CD4-positive, alpha-beta T cell treated with Interleukin-12 subunit alpha and Interleukin-12 subunit beta, for 1 hour (primary cell): ENCODE results near the gene LRRC41.
"Not testable (repeated sequence)": the region's sequence is repeated elsewhere in the genome, so short reads cannot be mapped to it uniquely, and the experiment has no call there.

Experiments used
- DNase-seq: peaks from one replicate; pipeline ENCODE4 v3.0.0-alpha.2; 2020

Gene LRRC41

GRCh38 chr1:46325285-46326076 lies 22.1 kb upstream of the LRRC41 start:
- DNase-seq, result not testable (repeated sequence)

- DNase-seq, result not testable (repeated sequence)
Observed at GRCh38 chr1:46322191-46322590, 18.8 kb upstream of the LRRC41 start.

DNA sequence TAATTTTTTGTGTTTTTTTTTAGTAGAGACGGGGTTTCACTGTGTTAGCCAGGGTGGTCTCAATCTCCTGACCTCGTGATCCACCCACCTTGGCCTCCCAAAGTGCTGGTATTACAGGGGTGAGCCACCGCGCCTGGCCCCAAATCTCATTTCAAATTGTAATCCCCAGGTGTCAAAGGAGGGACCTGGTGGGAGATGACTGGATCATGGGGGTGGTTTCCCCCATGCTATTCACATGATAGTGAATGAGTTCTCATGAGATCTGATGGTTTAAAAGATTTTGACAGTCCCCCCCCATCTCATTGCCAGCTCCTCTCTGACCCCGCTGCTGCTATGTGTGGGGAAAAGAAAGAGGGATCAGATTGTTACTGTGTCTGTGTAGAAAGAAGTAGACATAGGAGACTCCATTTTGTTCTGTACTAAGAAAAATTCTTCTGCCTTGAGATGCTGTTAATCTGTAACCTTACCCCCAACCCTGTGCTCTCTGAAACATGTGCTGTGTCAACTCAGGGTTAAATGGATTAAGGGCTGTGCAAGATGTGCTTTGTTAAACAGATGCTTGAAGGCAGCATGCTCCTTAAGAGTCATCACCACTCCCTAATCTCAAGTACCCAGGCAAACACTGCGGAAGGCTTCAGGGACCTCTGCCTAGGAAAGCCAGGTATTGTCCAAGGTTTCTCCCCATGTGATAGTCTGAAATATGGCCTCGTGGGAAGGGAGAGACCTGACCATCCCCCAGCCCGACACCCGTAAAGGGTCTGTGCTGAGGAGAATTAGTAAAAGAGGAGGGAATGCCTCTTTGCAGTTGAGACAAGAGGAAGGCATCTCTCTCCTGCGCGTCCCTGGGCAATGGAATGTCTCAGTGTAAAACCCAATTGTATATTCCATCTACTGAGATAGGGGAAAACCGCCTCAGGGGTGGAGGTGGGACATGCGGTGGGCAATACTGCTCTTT lies 16.8 kb upstream of the LRRC41 start:
- not testable (repeated sequence) for DNase-seq

- DNase-seq, result not testable (repeated sequence)
Observed at GRCh38 chr1:46319301-46319700, 15.9 kb upstream of the LRRC41 start.

GRCh38 chr1:46317323-46317722 lies 13.9 kb upstream of the LRRC41 start:
- no peak for DNase-seq

DNA sequence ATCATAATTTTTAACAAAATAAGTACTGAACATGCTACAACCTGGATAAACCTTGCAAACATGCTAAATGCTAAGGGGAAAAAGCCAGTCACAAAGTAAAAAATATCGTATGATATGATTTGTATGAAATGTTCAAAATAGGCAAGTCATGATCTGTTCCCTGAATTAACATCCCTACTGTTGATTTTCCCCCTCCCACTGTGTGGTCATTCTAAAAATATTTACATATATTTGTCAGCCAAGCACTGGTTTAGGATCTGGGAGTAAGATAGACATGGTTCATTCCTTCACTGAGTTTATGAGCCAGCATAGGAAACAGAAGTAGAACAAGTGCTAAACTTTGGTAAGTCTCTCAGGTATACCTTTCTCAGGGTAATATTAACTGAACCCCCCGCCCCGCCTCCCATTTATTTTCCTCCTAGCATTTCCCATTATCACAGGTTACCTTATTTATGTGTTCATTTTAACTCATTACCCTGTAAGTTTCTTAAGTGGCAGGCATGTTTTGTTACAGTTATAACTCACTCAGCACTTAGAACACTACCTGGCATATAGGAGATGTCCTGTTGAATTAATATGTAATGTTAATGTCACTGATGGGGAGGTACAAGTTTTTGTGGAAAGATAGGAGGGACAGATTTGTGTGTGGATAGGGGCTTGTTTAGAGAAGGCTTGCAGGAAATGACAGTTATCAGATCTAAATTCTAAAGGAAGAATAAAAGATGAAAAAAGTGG lies 12.4 kb upstream of the LRRC41 start:
- no peak for DNase-seq

GRCh38 chr1:46310321-46310720 lies 6.9 kb upstream of the LRRC41 start:
- no peak for DNase-seq

DNA sequence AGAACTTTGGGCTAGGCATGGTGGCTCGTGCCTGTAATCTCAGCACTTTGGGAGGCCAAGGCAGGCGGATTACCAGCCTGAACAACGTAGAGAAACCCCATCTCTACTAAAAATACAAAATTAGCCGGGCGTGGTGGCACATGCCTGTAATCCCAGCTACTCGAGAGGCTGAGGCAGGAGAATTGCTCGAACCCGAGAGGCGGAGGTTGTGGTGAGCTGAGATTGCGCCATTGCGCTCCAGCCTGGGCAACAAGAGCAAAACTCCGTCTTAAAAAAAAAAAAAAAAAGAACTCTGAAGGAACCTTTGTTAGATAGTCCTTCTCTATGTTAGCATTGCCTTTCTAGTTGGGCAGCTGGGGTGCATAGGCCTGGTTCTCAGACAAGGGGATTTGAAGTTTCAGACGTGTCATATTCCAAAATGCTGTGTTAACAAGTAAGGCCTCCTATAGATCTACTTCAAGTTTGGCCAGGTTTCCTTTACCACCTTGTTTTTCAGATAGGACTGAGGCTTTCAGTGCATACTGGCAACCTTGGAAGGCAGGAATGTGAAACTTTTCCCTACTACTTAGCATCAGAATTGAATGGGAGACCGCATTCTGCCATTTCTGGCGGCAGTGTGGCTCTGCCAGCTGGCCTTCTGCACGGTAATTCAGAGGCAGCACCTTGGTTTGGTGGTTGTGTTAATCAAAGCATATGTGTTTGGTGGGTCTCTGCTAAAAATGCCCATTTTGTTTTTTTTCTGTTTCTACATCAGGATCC lies 6.2 kb upstream of the LRRC41 start:
- no peak for DNase-seq

DNA sequence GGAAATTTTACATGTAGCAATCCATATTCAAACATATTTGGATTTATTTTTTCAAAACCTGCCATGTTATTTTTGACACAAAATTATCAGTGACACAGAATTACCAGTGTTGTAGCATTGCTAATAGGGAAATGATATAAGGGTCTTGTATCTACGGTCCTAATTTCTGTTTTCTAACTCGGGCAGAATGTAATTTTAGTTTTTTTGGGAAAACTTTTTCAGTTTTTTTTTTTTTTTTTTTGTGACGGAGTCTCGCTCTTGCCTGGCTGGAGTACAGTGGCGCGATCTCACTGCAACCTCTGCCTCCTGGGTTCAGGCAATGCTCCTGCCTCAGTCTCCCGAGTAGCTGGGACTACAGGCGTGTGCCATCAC lies 2.7 kb upstream of the LRRC41 start:
- no peak for DNase-seq

DNA sequence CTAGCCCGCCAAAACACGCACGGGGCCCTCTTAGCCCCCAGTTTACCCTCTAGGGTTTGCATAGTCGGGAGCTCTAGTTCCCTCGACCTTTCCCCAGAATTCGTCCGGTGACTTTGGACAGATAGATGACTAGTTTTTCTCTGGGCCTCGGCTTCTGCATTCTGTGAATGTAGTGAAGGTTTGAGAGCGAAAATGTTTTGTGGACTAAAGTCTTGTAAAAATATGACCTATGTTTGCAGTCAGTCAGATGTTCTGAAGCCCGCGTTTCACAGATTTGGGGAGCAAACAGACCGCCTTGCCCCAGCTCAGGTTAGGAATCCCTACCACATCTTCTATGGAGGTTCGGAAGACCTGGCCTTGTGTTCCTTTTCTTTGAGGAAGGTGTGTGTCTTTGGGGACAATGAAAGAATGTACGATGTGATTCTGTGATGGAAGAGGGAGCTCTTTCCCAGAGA lies 483 bp upstream of the LRRC41 start:
- DNase-seq, result peak; percentile 8

GRCh38 chr1:46302641-46303037 lies 777 bp downstream of the LRRC41 start:
- DNase-seq, result no peak

- DNase-seq, result peak; percentile 47
Observed at GRCh38 chr1:46301808-46302640, 1.4 kb downstream of the LRRC41 start.

DNA sequence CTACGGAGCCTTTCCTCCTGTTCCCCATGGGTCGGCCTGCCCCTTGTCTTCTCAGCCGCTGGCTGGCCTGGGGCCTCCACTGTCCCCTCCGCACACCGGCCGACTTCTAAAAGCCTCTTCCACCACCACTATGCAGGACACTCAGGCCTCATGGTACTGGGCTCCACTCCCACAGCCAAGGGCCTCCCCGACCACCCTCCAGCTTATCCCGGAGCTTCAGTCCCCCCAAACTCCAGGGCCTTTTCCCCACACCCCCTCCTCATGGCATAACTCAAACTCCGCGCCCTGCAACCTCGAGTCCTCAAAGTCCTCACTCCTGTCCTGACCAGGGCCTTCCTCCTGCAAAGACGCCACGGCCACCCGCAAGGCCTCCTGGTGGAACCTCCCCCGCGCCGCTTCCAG lies 2.0 kb downstream of the LRRC41 start:
- DNase-seq, result no peak

DNA sequence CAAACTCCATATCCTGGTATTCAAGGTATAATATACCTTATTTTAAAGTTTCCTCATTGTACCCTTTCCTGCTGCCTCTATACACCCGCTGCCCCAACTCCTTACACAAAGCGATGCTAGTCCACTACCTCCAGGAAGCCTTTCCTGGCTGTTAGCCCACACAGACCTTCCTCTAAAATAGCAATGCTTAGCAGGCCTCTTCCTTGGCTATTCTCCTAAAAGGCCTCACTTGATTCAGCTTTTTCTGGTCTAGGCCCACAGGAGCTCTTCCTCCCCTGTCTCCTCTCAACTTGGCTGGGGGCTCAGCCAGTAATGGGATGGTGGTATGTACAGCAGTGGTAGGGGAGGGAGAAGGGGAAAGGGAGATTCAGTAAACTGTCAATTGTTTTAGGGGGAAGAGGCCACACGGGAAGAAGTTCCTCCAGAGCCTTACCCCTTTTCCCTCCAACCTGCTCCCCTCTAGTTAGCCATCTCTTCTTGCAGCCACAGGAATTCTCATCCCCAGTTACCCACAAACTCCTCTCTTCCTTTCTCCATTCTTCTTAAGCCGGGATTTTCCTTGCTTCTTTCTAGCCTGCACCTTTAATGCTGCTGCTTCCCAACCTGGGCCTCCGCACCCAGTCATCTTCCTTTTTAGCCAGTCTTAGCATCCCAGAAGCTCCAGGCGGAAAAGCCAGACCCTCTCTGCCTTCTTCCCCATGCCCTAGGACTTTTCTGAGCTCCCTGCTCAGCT lies 2.6 kb downstream of the LRRC41 start:
- no peak for DNase-seq

- no peak for DNase-seq
Observed at GRCh38 chr1:46298387-46298786, 5.0 kb downstream of the LRRC41 start.

GRCh38 chr1:46295306-46295705 lies 8.1 kb downstream of the LRRC41 start:
- DNase-seq, result no peak

- no peak for DNase-seq
Observed at GRCh38 chr1:46289976-46290375, 13.4 kb downstream of the LRRC41 start.

DNA sequence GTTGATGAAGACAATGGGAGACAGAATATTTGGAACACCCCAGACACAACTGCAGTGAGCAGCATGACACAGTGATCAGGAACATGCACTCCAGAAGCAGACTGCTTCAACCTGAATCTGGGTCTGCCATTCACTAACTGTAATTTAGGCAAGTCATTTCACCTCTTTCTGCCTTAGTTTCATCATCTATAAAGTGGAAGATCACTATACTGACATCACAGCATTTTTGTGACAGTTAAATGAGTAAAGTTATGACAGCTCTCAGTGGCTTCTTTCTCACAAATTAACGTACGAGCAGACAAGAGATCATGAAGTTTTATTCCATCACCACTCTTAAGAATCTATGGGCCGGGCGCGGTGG lies 14.3 kb downstream of the LRRC41 start:
- no peak for DNase-seq

GRCh38 chr1:46288485-46289133 lies 14.8 kb downstream of the LRRC41 start:
- no peak for DNase-seq
